ENCODE measurements around the gene DUX4.
"Not testable (repeated sequence)": the region's sequence is repeated elsewhere in the genome, so short reads cannot be mapped to it uniquely, and the experiment has no call there.

Gene DUX4

DNA sequence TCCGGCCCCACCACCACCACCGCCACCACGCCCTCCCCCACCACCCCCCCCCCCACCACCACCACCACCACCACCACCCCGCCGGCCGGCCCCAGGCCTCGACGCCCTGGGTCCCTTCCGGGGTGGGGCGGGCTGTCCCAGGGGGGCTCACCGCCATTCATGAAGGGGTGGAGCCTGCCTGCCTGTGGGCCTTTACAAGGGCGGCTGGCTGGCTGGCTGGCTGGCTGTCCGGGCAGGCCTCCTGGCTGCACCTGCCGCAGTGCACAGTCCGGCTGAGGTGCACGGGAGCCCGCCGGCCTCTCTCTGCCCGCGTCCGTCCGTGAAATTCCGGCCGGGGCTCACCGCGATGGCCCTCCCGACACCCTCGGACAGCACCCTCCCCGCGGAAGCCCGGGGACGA is at the start of gene DUX4:
DUX4 (plus strand) TSS at position 347 of the 400 bp plus-strand sequence; CDS start at position 347, 0 bp downstream.
- DNase-seq (ENCODE audit: low spot score), result not testable (repeated sequence)

DNA sequence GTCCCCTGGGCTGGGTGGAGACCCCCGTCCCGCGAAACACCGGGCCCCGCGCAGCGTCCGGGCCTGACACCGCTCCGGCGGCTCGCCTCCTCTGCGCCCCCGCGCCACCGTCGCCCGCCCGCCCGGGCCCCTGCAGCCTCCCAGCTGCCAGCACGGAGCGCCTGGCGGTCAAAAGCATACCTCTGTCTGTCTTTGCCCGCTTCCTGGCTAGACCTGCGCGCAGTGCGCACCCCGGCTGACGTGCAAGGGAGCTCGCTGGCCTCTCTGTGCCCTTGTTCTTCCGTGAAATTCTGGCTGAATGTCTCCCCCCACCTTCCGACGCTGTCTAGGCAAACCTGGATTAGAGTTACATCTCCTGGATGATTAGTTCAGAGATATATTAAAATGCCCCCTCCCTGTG is 1.9 kb downstream of the DUX4 start:
- DNase-seq (ENCODE audit: low spot score), result not testable (repeated sequence)

DNA sequence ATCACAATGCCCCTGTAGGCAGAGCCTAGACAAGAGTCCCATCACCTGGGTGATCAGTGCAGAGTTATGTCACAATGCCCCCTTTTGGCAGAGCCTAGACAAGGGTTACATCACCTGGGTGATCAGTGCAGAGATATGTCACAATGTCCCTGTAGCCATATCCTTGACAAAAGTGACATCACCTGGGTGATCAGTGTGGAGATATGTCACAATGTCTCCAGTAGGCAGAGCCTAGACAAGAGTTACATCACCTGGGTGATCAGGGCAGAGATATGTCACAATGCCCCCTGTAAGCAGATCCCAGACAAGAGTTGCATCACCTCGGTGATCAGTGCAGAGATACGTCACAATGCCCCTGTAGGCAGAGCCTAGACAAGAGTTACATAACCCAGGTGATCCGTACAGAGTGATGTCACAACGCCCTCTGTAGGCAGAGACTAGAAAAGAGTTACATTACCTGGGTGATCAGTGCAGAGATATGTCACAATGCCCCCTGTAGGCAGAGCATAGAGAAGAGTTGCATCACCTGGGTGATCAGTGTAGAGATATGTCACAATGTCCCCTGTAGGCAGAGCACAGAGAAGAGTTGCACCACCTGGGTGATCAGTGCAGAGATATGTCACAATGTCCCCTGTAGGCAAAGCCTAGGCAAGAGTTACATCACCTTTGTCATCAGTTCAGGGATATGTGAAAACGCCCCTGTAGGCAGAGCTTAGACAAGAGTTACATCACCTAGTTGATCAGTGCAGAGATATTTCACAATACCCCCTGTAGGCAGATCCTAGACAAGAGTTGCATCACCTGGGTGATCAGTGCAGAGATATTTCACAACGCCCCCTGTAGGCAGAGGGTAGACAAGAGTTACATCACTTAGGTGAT is 4.4 kb downstream of the DUX4 start:
- not testable (repeated sequence) for DNase-seq (ENCODE audit: low spot score)

DNA sequence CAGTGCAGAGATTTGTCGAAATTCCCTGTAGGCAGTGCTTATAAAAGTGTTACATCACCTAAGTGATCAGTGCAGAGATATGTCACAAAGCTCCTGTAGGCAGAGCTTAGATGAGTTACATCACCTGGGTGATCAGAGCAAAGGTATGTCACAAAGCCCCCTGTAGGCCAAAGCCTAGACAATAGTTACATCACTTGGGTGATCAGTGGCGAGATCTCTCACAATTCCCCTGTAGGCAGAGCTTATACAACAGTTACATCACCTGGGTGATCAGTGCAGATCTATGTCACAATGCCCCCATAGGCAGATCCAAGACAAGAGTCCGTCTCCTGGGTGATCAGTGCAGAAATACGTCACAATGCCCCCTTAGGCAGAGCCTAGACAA is 5.0 kb downstream of the DUX4 start:
- not testable (repeated sequence) for DNase-seq (ENCODE audit: low spot score)

DNA sequence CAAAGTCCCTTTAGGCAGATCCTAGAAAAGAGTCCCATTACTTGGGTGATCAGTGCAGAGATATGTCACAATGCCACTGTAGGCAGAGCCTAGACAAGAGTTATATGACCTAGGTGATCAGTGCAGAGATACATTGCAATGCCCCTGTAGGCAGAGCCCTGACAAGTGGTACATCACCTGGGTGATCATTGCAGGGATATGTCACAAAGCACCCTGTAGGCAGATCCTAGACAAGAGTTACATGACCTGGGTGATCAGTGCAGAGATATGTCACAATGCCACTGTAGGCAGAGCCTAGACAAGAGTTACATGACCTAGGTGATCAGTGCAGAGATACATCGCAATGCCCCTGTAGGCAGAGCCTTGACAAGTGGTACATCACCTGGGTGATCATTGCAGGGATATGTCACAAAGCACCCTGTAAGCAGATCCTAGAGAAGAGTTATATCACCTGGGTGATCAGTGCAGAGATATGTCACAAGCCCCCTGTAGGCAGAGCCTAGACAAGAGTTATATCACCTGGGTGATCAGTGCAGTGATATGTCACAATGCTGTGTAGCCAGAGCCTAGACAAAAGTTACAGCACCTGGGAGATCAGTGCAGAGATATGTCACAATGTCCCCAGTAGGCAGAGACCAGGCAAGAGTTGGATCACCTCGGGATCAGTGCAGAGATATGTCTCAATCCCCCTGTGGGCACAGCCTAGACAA is 5.6 kb downstream of the DUX4 start:
- DNase-seq (ENCODE audit: low spot score), result not testable (repeated sequence)

DNA sequence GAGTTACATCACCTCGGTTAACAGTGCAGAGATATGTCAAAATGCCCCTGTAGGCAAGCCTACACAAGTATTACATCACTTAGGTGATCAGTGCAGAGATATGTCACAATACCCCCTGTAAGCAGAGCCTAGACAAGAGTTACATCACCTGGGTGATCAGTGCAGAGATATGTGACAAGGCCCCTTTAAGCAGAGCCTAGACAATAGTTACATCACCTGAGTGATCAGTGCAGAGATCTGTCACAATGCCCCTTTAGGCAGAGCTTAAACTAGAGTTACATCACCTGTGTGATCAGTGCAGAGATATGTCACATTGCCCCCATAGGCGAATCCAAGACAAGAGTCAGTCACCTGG is 6.1 kb downstream of the DUX4 start:
- not testable (repeated sequence) for DNase-seq (ENCODE audit: low spot score)

DNA sequence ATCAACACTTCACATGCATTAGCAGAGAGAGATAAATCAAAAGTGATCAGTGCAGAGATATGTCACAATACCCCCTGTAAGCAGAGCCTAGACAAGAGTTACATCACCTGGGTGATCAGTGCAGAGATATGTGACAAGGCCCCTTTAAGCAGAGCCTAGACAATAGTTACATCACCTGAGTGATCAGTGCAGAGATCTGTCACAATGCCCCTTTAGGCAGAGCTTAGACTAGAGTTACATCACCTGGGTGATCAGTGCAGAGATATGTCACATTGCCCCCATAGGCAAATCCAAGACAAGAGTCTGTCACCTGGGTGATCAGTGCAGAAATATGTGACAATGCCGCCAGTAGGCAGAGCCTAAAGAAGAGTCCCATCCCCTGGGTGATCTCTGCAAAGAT is 7.4 kb downstream of the DUX4 start:
- not testable (repeated sequence) for DNase-seq (ENCODE audit: low spot score)

DNA sequence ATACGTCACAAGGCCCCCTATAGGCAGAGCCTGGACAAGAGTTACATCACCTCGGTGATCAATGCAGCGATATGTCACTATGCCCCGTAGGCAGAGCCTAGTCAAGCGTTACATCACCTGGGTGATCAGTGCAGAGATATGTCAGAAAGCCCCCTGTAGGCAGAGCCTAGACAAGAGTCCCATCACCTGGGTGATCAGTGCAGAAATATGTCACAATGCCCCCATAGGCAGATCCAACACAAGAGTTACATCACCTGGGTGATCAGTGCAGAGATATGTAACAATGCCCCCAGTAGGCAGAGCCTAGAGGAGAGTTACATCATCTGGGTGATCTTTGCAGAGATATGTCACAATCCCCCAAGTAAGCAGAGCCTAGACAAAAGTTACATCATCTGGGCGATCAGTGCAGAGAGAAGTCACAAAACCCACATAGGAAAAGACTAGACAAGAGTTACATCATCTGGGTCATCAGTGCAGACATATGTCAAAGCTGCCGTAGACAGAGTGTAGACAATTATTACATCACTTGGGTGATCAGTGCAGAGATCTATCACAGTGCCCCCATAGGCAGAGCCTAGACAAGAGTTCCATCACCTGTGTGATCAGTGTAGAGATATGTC is 8.0 kb downstream of the DUX4 start:
- not testable (repeated sequence) for DNase-seq (ENCODE audit: low spot score)

DNA sequence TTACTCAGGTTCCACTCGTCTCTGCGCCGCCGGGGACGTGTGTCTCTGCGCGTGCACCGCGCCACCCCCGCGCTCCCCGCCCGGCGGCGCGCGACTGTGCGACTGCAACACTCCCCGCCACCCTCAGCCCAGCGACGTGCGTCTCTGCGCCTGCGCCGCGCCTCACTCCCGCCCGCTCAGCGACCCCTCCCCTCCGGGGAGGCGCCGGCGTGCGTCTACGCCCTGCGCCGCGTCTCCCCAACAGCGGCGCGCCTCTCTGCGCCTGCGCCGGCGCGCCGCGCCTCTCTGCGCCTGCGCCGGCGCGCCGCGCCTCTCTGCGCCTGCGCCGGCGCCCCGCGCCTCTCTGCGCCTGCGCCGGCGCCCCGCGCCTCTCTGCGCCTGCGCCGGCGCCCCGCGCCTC is 29.9 kb downstream of the DUX4 start:
- not testable (repeated sequence) for DNase-seq (ENCODE audit: low spot score)
